ENCODE results near the gene SERPINA9.
"Not testable (repeated sequence)": the region's sequence is repeated elsewhere in the genome, so short reads cannot be mapped to it uniquely, and the experiment has no call there.

SERPINA9 gene

GRCh38 chr14:94424371-94424770 lies 51.6 kb downstream of the SERPINA9 start:
- H3K4me3 ChIP-seq (ENCODE audit: low read length): no peak overlapping the region
- H4K20me1 ChIP-seq (ENCODE audit: insufficient read depth, low read length): no peaks in the 10 kb centered on the region
- H3K79me2 ChIP-seq (ENCODE audit: low read length): no peaks in the 10 kb centered on the region
- no peak overlapping the region for H3K27ac ChIP-seq (ENCODE audit: low read length)
- no peaks in the 10 kb centered on the region for H3K36me3 ChIP-seq (replicated peaks; ENCODE audit: low read depth, low read length)
- no peak overlapping the region for H3K4me2 ChIP-seq (ENCODE audit: low read length)
- no peak for TF ChIP-seq CTCF (IDR thresholded peaks at IDR 0.05; ENCODE audit: low read depth, low read length)
- TF ChIP-seq EZH2phosphoT487 (IDR thresholded peaks at IDR 0.05; ENCODE audit: low read depth): no peak
- H3K4me1 ChIP-seq (ENCODE audit: low read length): peaks cover 2% of the 10 kb centered on the region; the same call in 1 of the 2 replicates
- peaks cover 3% of the 10 kb centered on the region; the same call in 1 of the 2 replicates for H3K27me3 ChIP-seq (ENCODE audit: low read depth, low read length)
- H2AFZ ChIP-seq (ENCODE audit: low read depth, low read length): no peak overlapping the region
- no peaks in the 10 kb centered on the region for H3K9me3 ChIP-seq (ENCODE audit: insufficient read depth, low read length)
- no peak overlapping the region for H3K9ac ChIP-seq (ENCODE audit: low read length)

GRCh38 chr14:94423453-94424056 lies 52.4 kb downstream of the SERPINA9 start:
- peak; percentile 87 for TF ChIP-seq CTCF (IDR thresholded peaks at IDR 0.05; ENCODE audit: low read depth, low read length)
- no peak for TF ChIP-seq EZH2phosphoT487 (IDR thresholded peaks at IDR 0.05; ENCODE audit: low read depth)
- Histone ChIP-seq H3K36me3 (replicated peaks; ENCODE audit: low read depth, low read length) (no peaks in the 10 kb centered on the region), H2AFZ (ENCODE audit: low read depth, low read length) (peak overlapping the region; percentile 77), H3K27me3 (ENCODE audit: low read depth, low read length) (peaks cover 3% of the 10 kb centered on the region; the same call in 1 of the 2 replicates), H3K79me2 (ENCODE audit: low read length) (no peaks in the 10 kb centered on the region), H3K4me2 (ENCODE audit: low read length) (peak overlapping the region; percentile 87), H3K27ac (ENCODE audit: low read length) (no peak overlapping the region), H3K9me3 (ENCODE audit: insufficient read depth, low read length) (peaks cover 2% of the 10 kb centered on the region; the same call in 1 of the 2 replicates), H4K20me1 (ENCODE audit: insufficient read depth, low read length) (no peaks in the 10 kb centered on the region), H3K9ac (ENCODE audit: low read length) (peak overlapping the region; percentile 51), H3K4me3 (ENCODE audit: low read length) (peak overlapping the region; percentile 75), H3K4me1 (ENCODE audit: low read length) (peaks cover 2% of the 10 kb centered on the region; the same call in 1 of the 2 replicates)

- Histone ChIP-seq H3K36me3 (replicated peaks; ENCODE audit: low read depth, low read length) (no peaks in the 10 kb centered on the region), H2AFZ (ENCODE audit: low read depth, low read length) (no peak overlapping the region), H3K4me3 (ENCODE audit: low read length) (no peak overlapping the region), H4K20me1 (ENCODE audit: insufficient read depth, low read length) (no peaks in the 10 kb centered on the region), H3K4me1 (ENCODE audit: low read length) (peaks cover 2% of the 10 kb centered on the region; the same call in 1 of the 2 replicates), H3K79me2 (ENCODE audit: low read length) (no peaks in the 10 kb centered on the region), H3K9me3 (ENCODE audit: insufficient read depth, low read length) (peaks cover 8% of the 10 kb centered on the region; the same call in 1 of the 2 replicates), H3K4me2 (ENCODE audit: low read length) (no peak overlapping the region), H3K9ac (ENCODE audit: low read length) (no peak overlapping the region), H3K27me3 (ENCODE audit: low read depth, low read length) (no peaks in the 10 kb centered on the region), H3K27ac (ENCODE audit: low read length) (no peak overlapping the region)
- TF ChIP-seq CTCF (IDR thresholded peaks at IDR 0.05; ENCODE audit: low read depth, low read length) (no peak), EZH2phosphoT487 (IDR thresholded peaks at IDR 0.05; ENCODE audit: low read depth) (no peak)
Observed at GRCh38 chr14:94421316-94421715, 54.7 kb downstream of the SERPINA9 start.

GRCh38 chr14:94417497-94418205 lies 58.3 kb downstream of the SERPINA9 start:
- not testable (repeated sequence) for H3K79me2 ChIP-seq (ENCODE audit: low read length); H2AFZ ChIP-seq (ENCODE audit: low read depth, low read length); H3K9ac ChIP-seq (ENCODE audit: low read length); H3K4me2 ChIP-seq (ENCODE audit: low read length); H3K27me3 ChIP-seq (ENCODE audit: low read depth, low read length); H4K20me1 ChIP-seq (ENCODE audit: insufficient read depth, low read length); H3K27ac ChIP-seq (ENCODE audit: low read length); H3K4me1 ChIP-seq (ENCODE audit: low read length); H3K9me3 ChIP-seq (ENCODE audit: insufficient read depth, low read length); H3K36me3 ChIP-seq (replicated peaks; ENCODE audit: low read depth, low read length); H3K4me3 ChIP-seq (ENCODE audit: low read length)

Data from OCI-LY3 (cell line).